RWPE2 (cell line): ENCODE results near the gene CCDC158.

ENCODE experiments used
- ATAC-seq: fragments of 200-7000 bp; cut with Tn5 transposase; 3 replicates; pipeline ENCODE4 v1.9.1; 2021; ENCODE audit warnings: low read depth
- DNase-seq: peaks from one replicate; pipeline ENCODE4 v3.0.0-alpha.2; 2020; ENCODE audit warnings: low spot score
- H3K27ac ChIP-seq: fragments of 450-650 bp; 2 replicates; pipeline ENCODE4 v1.5.1; 2017; ENCODE audit warnings: mild to moderate bottlenecking; ENCODE audit not compliant: poor library complexity, severe bottlenecking
- H3K27me3 ChIP-seq: fragments of 250-450 bp; sonication (Bioruptor Pico); 2 replicates; pipeline ENCODE4 v1.5.1; 2021; ENCODE audit warnings: mild to moderate bottlenecking, moderate library complexity; ENCODE audit not compliant: insufficient read depth, poor library complexity, severe bottlenecking
- H3K36me3 ChIP-seq: fragments of 250-450 bp; sonication (Bioruptor Pico); 2 replicates; pipeline ENCODE4 v1.5.1; 2020; ENCODE audit warnings: low read depth, mild to moderate bottlenecking, moderate library complexity
- H3K4me1 ChIP-seq: fragments of 250-450 bp; sonication (Bioruptor Pico); 2 replicates; pipeline ENCODE4 v1.5.1; 2021; ENCODE audit warnings: mild to moderate bottlenecking, moderate library complexity; ENCODE audit not compliant: insufficient read depth, poor library complexity, severe bottlenecking
- H3K4me3 ChIP-seq: fragments of 250-450 bp; sonication (Bioruptor Pico); 2 replicates; pipeline ENCODE4 v1.5.1; 2021; ENCODE audit warnings: mild to moderate bottlenecking, moderate library complexity; ENCODE audit not compliant: severe bottlenecking
- H3K9me3 ChIP-seq: fragments of 250-450 bp; sonication (Bioruptor Pico); 2 replicates; pipeline ENCODE4 v1.5.1; 2021; ENCODE audit warnings: mild to moderate bottlenecking, moderate library complexity; ENCODE audit not compliant: severe bottlenecking
- TF ChIP-seq, protein P1 (sequence below): fragments of 450-650 bp; IDR thresholded peaks from one replicate; pipeline ENCODE4 v1.5.1; 2017; ENCODE audit warnings: mild to moderate bottlenecking, moderate library complexity; ENCODE audit not compliant: poor library complexity, severe bottlenecking

CCDC158 gene

GRCh38 chr4:76420762-76421581, at the start of gene CCDC158:
Gene CCDC158 (minus strand): TSS chr4:76421141. CDS start chr4:76403207, 17,934 bp downstream.
- no peak for DNase-seq
- peak; percentile 80 for ATAC-seq
- no peaks in the 10 kb centered on the region for H3K27me3 ChIP-seq
- H3K36me3 ChIP-seq, result no peaks in the 10 kb centered on the region
- TF ChIP-seq, protein P1, sequence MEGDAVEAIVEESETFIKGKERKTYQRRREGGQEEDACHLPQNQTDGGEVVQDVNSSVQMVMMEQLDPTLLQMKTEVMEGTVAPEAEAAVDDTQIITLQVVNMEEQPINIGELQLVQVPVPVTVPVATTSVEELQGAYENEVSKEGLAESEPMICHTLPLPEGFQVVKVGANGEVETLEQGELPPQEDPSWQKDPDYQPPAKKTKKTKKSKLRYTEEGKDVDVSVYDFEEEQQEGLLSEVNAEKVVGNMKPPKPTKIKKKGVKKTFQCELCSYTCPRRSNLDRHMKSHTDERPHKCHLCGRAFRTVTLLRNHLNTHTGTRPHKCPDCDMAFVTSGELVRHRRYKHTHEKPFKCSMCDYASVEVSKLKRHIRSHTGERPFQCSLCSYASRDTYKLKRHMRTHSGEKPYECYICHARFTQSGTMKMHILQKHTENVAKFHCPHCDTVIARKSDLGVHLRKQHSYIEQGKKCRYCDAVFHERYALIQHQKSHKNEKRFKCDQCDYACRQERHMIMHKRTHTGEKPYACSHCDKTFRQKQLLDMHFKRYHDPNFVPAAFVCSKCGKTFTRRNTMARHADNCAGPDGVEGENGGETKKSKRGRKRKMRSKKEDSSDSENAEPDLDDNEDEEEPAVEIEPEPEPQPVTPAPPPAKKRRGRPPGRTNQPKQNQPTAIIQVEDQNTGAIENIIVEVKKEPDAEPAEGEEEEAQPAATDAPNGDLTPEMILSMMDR, result no peak
- peak within 1 kb of the TSS; percentile 38 for H3K4me3 ChIP-seq
- H3K27ac ChIP-seq, result no peak within 1 kb of the TSS
- no peaks in the 10 kb centered on the region for H3K4me1 ChIP-seq
- H3K9me3 ChIP-seq, result no peaks in the 10 kb centered on the region

DNA sequence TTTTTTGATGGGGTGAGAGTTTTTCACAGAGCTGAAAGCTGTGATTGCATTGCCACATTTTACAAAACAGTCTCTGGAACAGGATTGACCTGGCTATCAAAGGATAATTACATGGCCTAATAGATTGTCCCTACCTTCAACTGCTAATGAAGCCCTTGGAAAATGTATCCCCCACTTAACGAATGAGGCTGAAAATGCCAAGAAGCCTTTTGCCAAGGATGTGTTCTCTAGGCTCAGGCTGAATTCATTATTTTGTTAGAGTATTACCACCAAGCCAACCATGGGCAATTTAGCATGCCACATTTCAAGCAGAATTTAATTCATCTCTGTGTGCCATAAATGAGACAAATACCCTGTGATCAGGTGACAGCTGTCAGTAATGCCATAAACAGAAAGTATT, 49.6 kb upstream of the CCDC158 start:
- Histone ChIP-seq H3K27me3 (no peaks in the 10 kb centered on the region), H3K27ac (no peak overlapping the region), H3K9me3 (no peaks in the 10 kb centered on the region), H3K36me3 (no peaks in the 10 kb centered on the region), H3K4me1 (no peaks in the 10 kb centered on the region), H3K4me3 (no peak overlapping the region)
- no peak for DNase-seq
- TF ChIP-seq, protein P1, result no peak
- no peak for ATAC-seq

- DNase-seq (no peak), ATAC-seq (no peak)
- Histone ChIP-seq H3K27me3 (no peaks in the 10 kb centered on the region), H3K4me3 (no peak overlapping the region), H3K9me3 (no peaks in the 10 kb centered on the region), H3K36me3 (no peaks in the 10 kb centered on the region), H3K27ac (no peak overlapping the region), H3K4me1 (no peaks in the 10 kb centered on the region)
- TF ChIP-seq, protein P1, result no peak
These were observed 49.1 kb upstream of the CCDC158 start for GRCh38 chr4:76470064-76470463.

DNA sequence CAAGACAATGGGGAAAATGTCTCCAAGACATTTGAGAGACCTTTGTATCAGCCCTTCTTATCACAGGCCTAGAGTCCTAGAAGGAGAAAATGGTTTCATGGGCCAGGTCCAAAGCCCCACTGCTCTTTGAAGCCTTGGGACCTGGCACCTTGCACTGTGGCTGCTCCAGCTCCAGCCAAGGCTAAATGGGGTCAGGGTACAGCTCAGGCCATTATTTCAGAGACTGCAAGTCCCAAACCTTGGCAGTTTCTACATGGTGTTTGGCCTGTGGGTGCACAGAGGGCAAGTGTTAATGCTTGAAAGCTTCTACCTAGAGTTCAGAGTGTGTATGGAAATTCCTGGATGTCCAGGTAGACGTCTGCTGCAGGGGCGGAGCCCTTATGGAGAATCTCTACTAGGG, 42.6 kb upstream of the CCDC158 start:
- no peaks in the 10 kb centered on the region for H3K36me3 ChIP-seq
- DNase-seq, result no peak
- H3K27ac ChIP-seq, result no peak overlapping the region
- no peaks in the 10 kb centered on the region for H3K9me3 ChIP-seq
- peaks cover 11% of the 10 kb centered on the region for H3K4me1 ChIP-seq
- no peak overlapping the region for H3K4me3 ChIP-seq
- TF ChIP-seq, protein P1, result no peak
- no peaks in the 10 kb centered on the region for H3K27me3 ChIP-seq
- ATAC-seq, result no peak

GRCh38 chr4:76459291-76459723, 38.4 kb upstream of the CCDC158 start:
- TF ChIP-seq, protein P1, result no peak
- Histone ChIP-seq H3K4me3 (no peak overlapping the region), H3K36me3 (no peaks in the 10 kb centered on the region), H3K27ac (peak overlapping the region; percentile 57), H3K27me3 (no peaks in the 10 kb centered on the region), H3K4me1 (peaks cover 16% of the 10 kb centered on the region), H3K9me3 (no peaks in the 10 kb centered on the region)
- ATAC-seq, result peak; percentile 81
- no peak for DNase-seq
